ENCODE measurements around the gene MAP3K20.

MAP3K20 gene

DNA sequence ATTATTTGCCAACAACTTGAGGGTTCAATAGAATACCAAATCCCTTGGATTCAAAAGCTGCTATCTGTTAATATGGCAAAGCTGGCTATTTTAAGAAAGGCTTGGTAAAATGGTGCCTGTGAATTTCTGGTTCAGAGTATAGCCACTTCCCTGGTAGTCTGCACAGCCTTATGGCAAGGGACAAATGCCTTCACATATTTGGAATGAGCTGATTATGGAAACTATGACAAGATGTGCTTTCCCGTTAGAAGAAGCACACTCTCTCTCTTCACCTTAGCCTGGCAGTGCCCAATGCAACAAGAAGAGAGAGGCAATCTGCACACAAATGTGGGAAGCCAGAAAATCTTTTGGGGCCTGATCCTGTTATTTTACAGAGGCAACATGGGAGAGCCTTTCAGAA is 47.5 kb upstream of the MAP3K20 start:
- no peak overlapping the region for H3K4me3 ChIP-seq (ENCODE audit: low read depth in 1 of 2, low read length in 2 of 2)
- ATAC-seq (ENCODE audit: insufficient read depth, low read depth) (no peak), DNase-seq (no peak)
- H4K20me1 ChIP-seq (ENCODE audit: insufficient read depth, low read length), result no peaks in the 10 kb centered on the region
- H3K27ac ChIP-seq (ENCODE audit: low read length), result no peak overlapping the region
- TF ChIP-seq, protein P1, sequence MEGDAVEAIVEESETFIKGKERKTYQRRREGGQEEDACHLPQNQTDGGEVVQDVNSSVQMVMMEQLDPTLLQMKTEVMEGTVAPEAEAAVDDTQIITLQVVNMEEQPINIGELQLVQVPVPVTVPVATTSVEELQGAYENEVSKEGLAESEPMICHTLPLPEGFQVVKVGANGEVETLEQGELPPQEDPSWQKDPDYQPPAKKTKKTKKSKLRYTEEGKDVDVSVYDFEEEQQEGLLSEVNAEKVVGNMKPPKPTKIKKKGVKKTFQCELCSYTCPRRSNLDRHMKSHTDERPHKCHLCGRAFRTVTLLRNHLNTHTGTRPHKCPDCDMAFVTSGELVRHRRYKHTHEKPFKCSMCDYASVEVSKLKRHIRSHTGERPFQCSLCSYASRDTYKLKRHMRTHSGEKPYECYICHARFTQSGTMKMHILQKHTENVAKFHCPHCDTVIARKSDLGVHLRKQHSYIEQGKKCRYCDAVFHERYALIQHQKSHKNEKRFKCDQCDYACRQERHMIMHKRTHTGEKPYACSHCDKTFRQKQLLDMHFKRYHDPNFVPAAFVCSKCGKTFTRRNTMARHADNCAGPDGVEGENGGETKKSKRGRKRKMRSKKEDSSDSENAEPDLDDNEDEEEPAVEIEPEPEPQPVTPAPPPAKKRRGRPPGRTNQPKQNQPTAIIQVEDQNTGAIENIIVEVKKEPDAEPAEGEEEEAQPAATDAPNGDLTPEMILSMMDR (IDR thresholded peaks at IDR 0.05; ENCODE audit: borderline replicate concordance, extremely low read depth, low read length, poor library complexity, severe bottlenecking), result no peak
- TF ChIP-seq EZH2 (IDR thresholded peaks at IDR 0.05; ENCODE audit: borderline replicate concordance, low read depth, low read length, severe bottlenecking), result no peak
- H3K36me3 ChIP-seq (ENCODE audit: insufficient read depth, low read length), result no peaks in the 10 kb centered on the region
- H3K9me3 ChIP-seq (ENCODE audit: insufficient read depth, low read length, severe bottlenecking), result no peaks in the 10 kb centered on the region
- H3K9ac ChIP-seq (ENCODE audit: low read depth, low read length), result no peak overlapping the region
- H3K27me3 ChIP-seq (ENCODE audit: insufficient read depth, low read length, poor library complexity), result no peaks in the 10 kb centered on the region
- H3K4me1 ChIP-seq (ENCODE audit: insufficient read depth, low read length), result no peaks in the 10 kb centered on the region
- H2AFZ ChIP-seq (ENCODE audit: low read depth, low read length), result no peak overlapping the region
- H3K4me2 ChIP-seq (ENCODE audit: insufficient read depth, low read length), result no peak overlapping the region
- no peaks in the 10 kb centered on the region for H3K79me2 ChIP-seq (ENCODE audit: insufficient read depth, low read length)

DNA sequence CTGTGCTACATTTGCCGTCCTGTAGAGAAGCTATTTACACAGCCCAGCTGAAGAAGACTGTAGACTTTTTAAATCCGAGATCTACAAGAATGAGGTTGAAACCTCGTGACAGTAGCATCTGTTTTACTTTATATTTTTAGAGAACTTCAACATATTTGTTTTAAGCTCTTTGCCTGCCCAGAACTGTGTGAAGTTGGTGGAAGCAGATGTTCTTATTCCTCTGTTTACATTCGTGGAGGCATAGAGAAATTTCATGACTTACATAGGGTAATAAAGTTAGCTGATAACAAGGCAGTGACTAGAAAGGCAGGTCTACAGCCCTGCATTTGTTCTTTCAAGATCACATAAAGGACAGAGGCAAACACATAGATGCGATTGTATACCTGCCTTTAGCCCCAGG is 47.0 kb upstream of the MAP3K20 start:
- Histone ChIP-seq H2AFZ (ENCODE audit: low read depth, low read length) (no peak overlapping the region), H3K9ac (ENCODE audit: low read depth, low read length) (no peak overlapping the region), H4K20me1 (ENCODE audit: insufficient read depth, low read length) (no peaks in the 10 kb centered on the region), H3K27me3 (ENCODE audit: insufficient read depth, low read length, poor library complexity) (no peaks in the 10 kb centered on the region), H3K9me3 (ENCODE audit: insufficient read depth, low read length, severe bottlenecking) (no peaks in the 10 kb centered on the region), H3K4me1 (ENCODE audit: insufficient read depth, low read length) (no peaks in the 10 kb centered on the region), H3K27ac (ENCODE audit: low read length) (no peak overlapping the region), H3K4me2 (ENCODE audit: insufficient read depth, low read length) (no peak overlapping the region), H3K4me3 (ENCODE audit: low read depth in 1 of 2, low read length in 2 of 2) (no peak overlapping the region), H3K79me2 (ENCODE audit: insufficient read depth, low read length) (no peaks in the 10 kb centered on the region), H3K36me3 (ENCODE audit: insufficient read depth, low read length) (no peaks in the 10 kb centered on the region)
- ATAC-seq (ENCODE audit: insufficient read depth, low read depth) (no peak), DNase-seq (no peak)
- TF ChIP-seq EZH2 (IDR thresholded peaks at IDR 0.05; ENCODE audit: borderline replicate concordance, low read depth, low read length, severe bottlenecking), result no peak
- TF ChIP-seq, protein P1 (IDR thresholded peaks at IDR 0.05; ENCODE audit: borderline replicate concordance, extremely low read depth, low read length, poor library complexity, severe bottlenecking), result no peak

DNA sequence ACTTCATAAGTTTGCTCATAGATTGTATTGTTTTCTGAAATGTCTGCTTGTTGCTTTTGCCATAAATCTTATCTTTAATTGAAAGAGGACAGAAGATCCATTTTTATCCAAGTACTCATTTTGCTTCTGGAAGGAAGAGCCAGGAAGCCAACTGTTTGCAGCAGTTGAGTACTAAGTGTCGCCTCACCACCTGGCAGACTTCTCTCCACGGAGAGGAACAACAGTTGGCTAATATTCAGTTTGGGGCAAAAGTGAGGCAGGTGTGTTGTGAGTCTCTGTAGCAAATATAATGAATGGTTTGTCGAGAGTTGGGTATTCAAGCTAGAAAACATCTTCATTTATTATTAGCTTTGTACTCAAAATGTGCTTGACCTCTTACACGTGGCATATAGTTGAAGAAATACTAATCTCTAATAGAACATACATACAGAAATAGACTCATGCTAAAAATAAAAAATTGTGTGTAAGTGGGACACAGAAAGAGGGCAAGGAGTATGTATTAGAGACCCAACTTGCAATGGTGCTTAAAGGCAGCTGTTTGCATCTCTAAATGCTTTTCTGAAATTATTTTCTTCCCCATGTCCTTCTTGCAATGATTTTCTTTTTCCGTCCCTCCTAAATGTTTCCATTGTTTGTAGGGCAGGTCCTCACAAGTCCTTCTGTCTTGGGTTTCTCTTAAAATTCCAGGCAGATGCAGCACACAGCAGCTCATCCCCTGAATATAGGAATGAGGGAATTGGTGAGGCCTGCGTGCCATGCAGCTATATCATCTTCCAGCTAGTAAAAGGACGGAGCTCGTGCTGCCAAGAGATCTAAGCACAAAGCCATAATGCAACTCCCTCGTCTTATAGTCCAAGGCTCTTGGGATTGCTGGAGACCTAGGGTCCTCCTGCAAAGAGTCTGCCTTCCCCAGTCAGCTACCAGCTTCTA is 44.8 kb upstream of the MAP3K20 start:
- Histone ChIP-seq H3K79me2 (ENCODE audit: insufficient read depth, low read length) (no peaks in the 10 kb centered on the region), H4K20me1 (ENCODE audit: insufficient read depth, low read length) (no peaks in the 10 kb centered on the region), H3K4me1 (ENCODE audit: insufficient read depth, low read length) (no peaks in the 10 kb centered on the region), H3K4me3 (ENCODE audit: low read depth in 1 of 2, low read length in 2 of 2) (no peak overlapping the region), H3K36me3 (ENCODE audit: insufficient read depth, low read length) (no peaks in the 10 kb centered on the region), H3K27me3 (ENCODE audit: insufficient read depth, low read length, poor library complexity) (no peaks in the 10 kb centered on the region), H3K9ac (ENCODE audit: low read depth, low read length) (no peak overlapping the region), H3K4me2 (ENCODE audit: insufficient read depth, low read length) (no peak overlapping the region), H3K9me3 (ENCODE audit: insufficient read depth, low read length, severe bottlenecking) (no peaks in the 10 kb centered on the region), H2AFZ (ENCODE audit: low read depth, low read length) (no peak overlapping the region), H3K27ac (ENCODE audit: low read length) (no peak overlapping the region)
- DNase-seq (no peak), ATAC-seq (ENCODE audit: insufficient read depth, low read depth) (no peak)
- TF ChIP-seq, protein P1 (IDR thresholded peaks at IDR 0.05; ENCODE audit: borderline replicate concordance, extremely low read depth, low read length, poor library complexity, severe bottlenecking), result no peak
- TF ChIP-seq EZH2 (IDR thresholded peaks at IDR 0.05; ENCODE audit: borderline replicate concordance, low read depth, low read length, severe bottlenecking), result no peak

Measured in DND-41 (cell line).